GM04503 (cell line): Measurements from ENCODE around the gene MSANTD7.

ENCODE experiments used
- DNase-seq: peaks from one replicate; pipeline ENCODE4 v3.0.0-alpha.2; 2012; ENCODE audit warnings: low read depth

Gene MSANTD7

DNA sequence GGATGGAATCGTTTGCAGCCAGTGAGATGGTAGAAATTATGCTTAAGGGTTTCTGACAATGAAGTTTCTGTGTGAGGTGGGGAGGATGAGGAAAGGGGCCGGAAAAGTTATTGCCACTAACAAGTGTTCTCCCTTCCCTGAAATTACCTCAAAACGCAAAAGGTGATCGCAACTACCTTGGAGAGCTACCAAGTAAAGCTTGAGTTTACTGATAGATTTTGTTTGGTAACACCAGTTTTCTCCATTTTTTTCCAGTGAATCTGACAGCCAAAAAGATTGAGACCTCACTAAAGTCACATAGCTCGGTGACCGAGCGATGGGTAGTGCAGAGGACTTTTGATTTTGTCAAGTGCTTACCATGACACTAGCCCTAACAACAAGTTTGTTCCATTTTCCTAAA is 42.1 kb downstream of the MSANTD7 start:
- DNase-seq: no peak

DNA sequence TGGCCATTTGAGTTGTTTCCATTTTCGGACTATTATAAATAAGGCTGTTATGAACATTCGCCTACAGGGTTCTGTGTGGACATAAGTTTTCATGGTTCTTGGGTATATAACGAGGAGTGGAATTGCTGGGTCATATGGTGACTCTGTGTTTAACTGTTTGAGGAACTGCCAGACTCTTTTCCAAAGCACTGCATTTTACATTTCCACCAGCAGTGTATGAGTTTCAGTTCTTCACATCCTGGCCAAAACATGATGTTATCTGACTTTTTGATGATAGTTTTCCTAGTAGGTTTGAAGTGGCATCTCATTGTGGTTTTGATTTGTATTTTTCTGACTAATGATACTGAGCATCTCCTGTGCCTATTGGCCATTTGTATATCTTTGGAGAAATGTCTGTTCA is 46.0 kb downstream of the MSANTD7 start:
- no peak for DNase-seq
